GM12878 (cell line): Measurements from ENCODE around the gene ZNF544. TPM values are rescaled to one million over a fixed set of nuclear protein-coding genes. Genes with fewer than 3 reads are reported as not detected.

Experiments
- IKZF1 ChIP-seq: fragments of 450-650 bp; conservative IDR thresholded peaks from 2 replicates; pipeline ENCODE4 v1.6.1; 2017; ENCODE audit warnings: antibody characterized with exemption, mild to moderate bottlenecking
- NBN ChIP-seq: fragments of 450-650 bp; IDR thresholded peaks from 2 replicates; pipeline ENCODE4 v1.6.1; 2016
- POU2F2 ChIP-seq: IDR thresholded peaks from 3 replicates; pipeline ENCODE4 v1.6.1; 2011; ENCODE audit warnings: low read depth, mild to moderate bottlenecking, low read length, borderline replicate concordance
- RAD21 ChIP-seq: IDR thresholded peaks from 2 replicates; pipeline ENCODE4 v1.6.1; 2011; ENCODE audit warnings: mild to moderate bottlenecking, low read depth, low read length, moderate library complexity; ENCODE audit not compliant: insufficient read depth
- STAT3 ChIP-seq: IDR thresholded peaks from 2 replicates; pipeline ENCODE4 v1.6.1; 2011; ENCODE audit warnings: low read depth, low read length, improper control_type of control experiment
- ZNF24 ChIP-seq: fragments of 450-650 bp; IDR thresholded peaks from 2 replicates; pipeline ENCODE4 v1.6.1; 2017; ENCODE audit warnings: antibody characterized with exemption, mild to moderate bottlenecking
- polyA plus RNA-seq, 11 experiments: library from polyadenylated mRNA; depleted of rRNA in 4 of 11; unstranded in 6 of 11; stranded (reverse) in 5 of 11; fragments of >200 nt; fragmentation: Nextera tagmentation in 4 of 11; fragmentation: Illumina TruSeq in 1 of 11; extraction: Ambion mirVana in 4 of 11; extraction: Trizol in 1 of 11; gene quantifications; 1 replicate in 1 of 11; 2 replicates in 10 of 11; pipeline versions ENCODE4 v1.2.1 to v1.2.3, GENCODE V29; 2011 to 2016; ENCODE audit warnings: inconsistent platforms in 2 of 11, missing spikeins in 2 of 11, low read depth in 1 of 11
- total RNA-seq, 4 experiments: library from RNA; depleted of rRNA in 3 of 4; stranded (reverse); fragments of >200 nt in 3 of 4; fragmentation: Illumina TruSeq in 1 of 4; extraction: Trizol in 1 of 4; gene quantifications; 2 replicates each; pipeline versions ENCODE4 v1.2.1 to v1.2.3, GENCODE V29; 2013 to 2021
- TF ChIP-seq, protein P1 (sequence below): IDR thresholded peaks from 2 replicates; pipeline ENCODE4 v1.6.1; 2011; ENCODE audit warnings: low read depth, mild to moderate bottlenecking, low read length, moderate library complexity, borderline replicate concordance; ENCODE audit errors: extremely low read depth
- TF ChIP-seq, protein P2 (sequence below): IDR thresholded peaks from 2 replicates; pipeline ENCODE4 v1.6.1; 2011; ENCODE audit warnings: borderline replicate concordance, low read depth, mild to moderate bottlenecking, moderate library complexity, low read length; ENCODE audit not compliant: insufficient read depth, poor library complexity, severe bottlenecking
- TF ChIP-seq, protein P3 (sequence below): fragments of 450-650 bp; IDR thresholded peaks from 2 replicates; pipeline ENCODE4 v1.6.1; 2016; ENCODE audit warnings: mild to moderate bottlenecking
- TF ChIP-seq, protein P4 (sequence below): fragments of 450-650 bp; IDR thresholded peaks from 2 replicates; pipeline ENCODE4 v1.6.1; 2017; ENCODE audit warnings: borderline replicate concordance

The ZNF544 gene
- total and polyA plus RNA-seq, 10 of the 15 experiments (the other 5 are each of a cell fraction or from before 2014, with no cell fraction given) = 27.3 to 70.1 (median 42.6) TPM

DNA sequence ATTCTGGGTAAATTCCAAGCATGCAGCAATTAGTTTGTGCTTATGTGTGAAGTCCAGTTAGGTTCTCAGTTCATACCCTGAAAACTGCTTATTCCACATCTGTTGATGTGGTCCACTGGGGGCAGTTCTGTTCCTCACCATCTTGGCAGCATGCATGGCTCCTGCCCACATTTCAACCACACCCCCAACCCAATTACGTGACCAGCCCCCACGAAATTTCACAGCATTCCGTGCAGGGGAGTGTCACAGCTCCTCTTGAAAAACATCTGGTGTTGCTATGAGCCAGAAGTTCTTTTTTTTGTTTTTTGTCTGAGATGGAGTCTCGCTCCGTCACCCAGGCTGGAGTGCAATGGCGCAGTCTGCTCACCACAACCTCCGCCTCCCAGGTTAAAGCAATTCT, 67.4 kb downstream of the ZNF544 start (continued):
- TF ChIP-seq, protein P1, sequence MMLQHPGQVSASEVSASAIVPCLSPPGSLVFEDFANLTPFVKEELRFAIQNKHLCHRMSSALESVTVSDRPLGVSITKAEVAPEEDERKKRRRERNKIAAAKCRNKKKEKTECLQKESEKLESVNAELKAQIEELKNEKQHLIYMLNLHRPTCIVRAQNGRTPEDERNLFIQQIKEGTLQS = no peak
- TF ChIP-seq RAD21 (no peak), POU2F2 (no peak), NBN (no peak), STAT3 (no peak), IKZF1 (no peak), ZNF24 (no peak)
- TF ChIP-seq, protein P2, sequence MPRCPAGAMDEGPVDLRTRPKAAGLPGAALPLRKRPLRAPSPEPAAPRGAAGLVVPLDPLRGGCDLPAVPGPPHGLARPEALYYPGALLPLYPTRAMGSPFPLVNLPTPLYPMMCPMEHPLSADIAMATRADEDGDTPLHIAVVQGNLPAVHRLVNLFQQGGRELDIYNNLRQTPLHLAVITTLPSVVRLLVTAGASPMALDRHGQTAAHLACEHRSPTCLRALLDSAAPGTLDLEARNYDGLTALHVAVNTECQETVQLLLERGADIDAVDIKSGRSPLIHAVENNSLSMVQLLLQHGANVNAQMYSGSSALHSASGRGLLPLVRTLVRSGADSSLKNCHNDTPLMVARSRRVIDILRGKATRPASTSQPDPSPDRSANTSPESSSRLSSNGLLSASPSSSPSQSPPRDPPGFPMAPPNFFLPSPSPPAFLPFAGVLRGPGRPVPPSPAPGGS = no peak
- TF ChIP-seq, protein P3, sequence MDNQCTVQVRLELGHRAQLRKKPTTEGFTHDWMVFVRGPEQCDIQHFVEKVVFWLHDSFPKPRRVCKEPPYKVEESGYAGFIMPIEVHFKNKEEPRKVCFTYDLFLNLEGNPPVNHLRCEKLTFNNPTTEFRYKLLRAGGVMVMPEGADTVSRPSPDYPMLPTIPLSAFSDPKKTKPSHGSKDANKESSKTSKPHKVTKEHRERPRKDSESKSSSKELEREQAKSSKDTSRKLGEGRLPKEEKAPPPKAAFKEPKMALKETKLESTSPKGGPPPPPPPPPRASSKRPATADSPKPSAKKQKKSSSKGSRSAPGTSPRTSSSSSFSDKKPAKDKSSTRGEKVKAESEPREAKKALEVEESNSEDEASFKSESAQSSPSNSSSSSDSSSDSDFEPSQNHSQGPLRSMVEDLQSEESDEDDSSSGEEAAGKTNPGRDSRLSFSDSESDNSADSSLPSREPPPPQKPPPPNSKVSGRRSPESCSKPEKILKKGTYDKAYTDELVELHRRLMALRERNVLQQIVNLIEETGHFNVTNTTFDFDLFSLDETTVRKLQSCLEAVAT = no peak
- TF ChIP-seq, protein P4, sequence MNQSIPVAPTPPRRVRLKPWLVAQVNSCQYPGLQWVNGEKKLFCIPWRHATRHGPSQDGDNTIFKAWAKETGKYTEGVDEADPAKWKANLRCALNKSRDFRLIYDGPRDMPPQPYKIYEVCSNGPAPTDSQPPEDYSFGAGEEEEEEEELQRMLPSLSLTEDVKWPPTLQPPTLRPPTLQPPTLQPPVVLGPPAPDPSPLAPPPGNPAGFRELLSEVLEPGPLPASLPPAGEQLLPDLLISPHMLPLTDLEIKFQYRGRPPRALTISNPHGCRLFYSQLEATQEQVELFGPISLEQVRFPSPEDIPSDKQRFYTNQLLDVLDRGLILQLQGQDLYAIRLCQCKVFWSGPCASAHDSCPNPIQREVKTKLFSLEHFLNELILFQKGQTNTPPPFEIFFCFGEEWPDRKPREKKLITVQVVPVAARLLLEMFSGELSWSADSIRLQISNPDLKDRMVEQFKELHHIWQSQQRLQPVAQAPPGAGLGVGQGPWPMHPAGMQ = no peak
